IPS DF 19.7 (cell line): ENCODE results near the gene RIPK4.

Source experiments
- DNase-seq: peaks from one replicate; pipeline ENCODE4 v3.0.0-alpha.2; 2013; ENCODE audit warnings: low read depth, low spot score

The RIPK4 gene

GRCh38 chr21:41766883-41767605 lies at the start of gene RIPK4:
Gene RIPK4, minus strand, starts transcription at chr21:41767052. Its CDS starts 11 bp downstream, at chr21:41767041.
- no peak for DNase-seq

GRCh38 chr21:41815652-41816582 lies 49.1 kb upstream of the RIPK4 start:
- no peak for DNase-seq

GRCh38 chr21:41813226-41813625 lies 46.4 kb upstream of the RIPK4 start:
- DNase-seq = no peak

GRCh38 chr21:41812679-41813078 lies 45.8 kb upstream of the RIPK4 start:
- DNase-seq = no peak

- no peak for DNase-seq
Observed at GRCh38 chr21:41810597-41810932, 43.7 kb upstream of the RIPK4 start.

- DNase-seq = no peak
Observed at GRCh38 chr21:41809891-41810596, 43.2 kb upstream of the RIPK4 start.

GRCh38 chr21:41808846-41809245 lies 42.0 kb upstream of the RIPK4 start:
- no peak for DNase-seq

- DNase-seq = no peak
Observed at GRCh38 chr21:41808094-41808493, 41.2 kb upstream of the RIPK4 start.

- DNase-seq = no peak
Observed at GRCh38 chr21:41806773-41807172, 39.9 kb upstream of the RIPK4 start.

- no peak for DNase-seq
Observed at GRCh38 chr21:41805643-41806042, 38.8 kb upstream of the RIPK4 start.

GRCh38 chr21:41805038-41805437 lies 38.2 kb upstream of the RIPK4 start:
- DNase-seq = no peak

GRCh38 chr21:41804381-41804780 lies 37.5 kb upstream of the RIPK4 start:
- no peak for DNase-seq

GRCh38 chr21:41803316-41803715 lies 36.5 kb upstream of the RIPK4 start:
- DNase-seq = no peak

GRCh38 chr21:41802684-41803083 lies 35.8 kb upstream of the RIPK4 start:
- DNase-seq = no peak

GRCh38 chr21:41802198-41802584 lies 35.3 kb upstream of the RIPK4 start:
- no peak for DNase-seq

GRCh38 chr21:41801321-41802197 lies 34.7 kb upstream of the RIPK4 start:
- DNase-seq = no peak

- no peak for DNase-seq
Observed at GRCh38 chr21:41800425-41801320, 33.8 kb upstream of the RIPK4 start.

GRCh38 chr21:41799763-41800162 lies 32.9 kb upstream of the RIPK4 start:
- no peak for DNase-seq

GRCh38 chr21:41798326-41798725 lies 31.5 kb upstream of the RIPK4 start:
- no peak for DNase-seq

GRCh38 chr21:41796476-41797080 lies 29.7 kb upstream of the RIPK4 start:
- no peak for DNase-seq
